DMS 273 (cell line): ENCODE data around the gene CACNA1E.

Experiments
- DNase-seq: peaks from one replicate; lab custom pipeline; 2025; ENCODE audit not compliant: unreplicated experiment; lab: John Stamatoyannopoulos, UW

The CACNA1E gene

GRCh38 chr1:181484821-181485220 lies 1.5 kb downstream of the CACNA1E start:
- DNase-seq, result no peak

DNA sequence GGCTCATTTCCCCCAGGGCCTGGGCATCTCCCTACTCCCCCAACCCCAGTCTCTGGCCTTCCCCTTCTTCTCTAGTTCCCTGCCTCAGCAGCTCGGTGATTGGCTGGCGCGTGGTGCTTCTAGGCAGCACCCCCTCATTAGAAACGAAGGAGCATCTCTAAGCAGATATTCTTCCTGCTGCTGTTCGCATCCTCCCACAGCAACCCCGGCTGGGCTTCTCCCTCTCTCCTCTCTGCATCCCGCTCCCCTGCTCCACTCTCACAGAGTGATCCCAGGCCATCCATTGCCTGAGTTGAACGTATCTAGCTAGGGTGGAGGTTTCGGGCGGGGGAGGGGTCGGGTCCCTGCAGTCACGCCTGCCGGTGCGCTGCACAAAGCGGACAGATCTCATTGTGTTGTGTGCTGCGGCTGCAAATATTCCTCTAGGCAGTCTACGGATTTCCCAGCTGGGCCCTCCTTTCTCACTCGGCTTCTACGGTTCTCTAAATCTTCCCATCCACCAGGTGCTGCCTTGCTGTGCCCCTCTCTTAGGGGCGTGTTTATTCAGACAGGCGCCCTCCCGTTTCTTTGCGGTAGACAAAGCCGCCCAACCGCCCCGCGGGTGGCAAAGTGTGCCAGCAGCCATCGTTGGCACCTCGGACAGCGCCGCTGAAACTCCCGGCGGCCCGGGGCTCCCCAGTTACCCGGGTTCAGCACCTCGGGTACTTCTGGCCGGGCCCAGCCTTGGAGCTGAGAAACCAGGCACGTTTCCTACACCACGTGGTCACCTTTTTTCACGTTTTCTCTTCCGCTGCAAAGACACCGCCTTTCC lies 2.2 kb downstream of the CACNA1E start:
- peak; percentile 62 for DNase-seq

- DNase-seq, result no peak
Observed at GRCh38 chr1:181486098-181486420, 2.7 kb downstream of the CACNA1E start.

DNA sequence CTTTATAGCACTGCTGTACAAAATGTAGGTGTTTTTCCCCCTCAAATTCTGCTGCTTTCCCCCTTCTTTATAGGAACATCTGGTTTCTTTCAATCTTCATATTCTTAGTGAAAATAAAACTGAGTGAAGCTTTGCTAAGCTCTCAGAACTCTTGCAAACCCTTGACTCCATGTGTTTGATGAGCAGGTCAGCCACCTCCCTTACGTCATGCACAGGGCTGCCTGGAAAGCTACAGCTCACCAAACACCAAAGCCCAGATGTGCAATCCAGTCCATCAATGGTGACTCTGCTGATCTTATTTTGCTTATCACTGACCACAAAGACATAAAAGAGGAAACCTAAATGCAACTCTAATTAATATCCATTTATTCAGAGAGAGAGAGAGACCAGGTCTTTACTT lies 5.5 kb downstream of the CACNA1E start:
- no peak for DNase-seq

DNA sequence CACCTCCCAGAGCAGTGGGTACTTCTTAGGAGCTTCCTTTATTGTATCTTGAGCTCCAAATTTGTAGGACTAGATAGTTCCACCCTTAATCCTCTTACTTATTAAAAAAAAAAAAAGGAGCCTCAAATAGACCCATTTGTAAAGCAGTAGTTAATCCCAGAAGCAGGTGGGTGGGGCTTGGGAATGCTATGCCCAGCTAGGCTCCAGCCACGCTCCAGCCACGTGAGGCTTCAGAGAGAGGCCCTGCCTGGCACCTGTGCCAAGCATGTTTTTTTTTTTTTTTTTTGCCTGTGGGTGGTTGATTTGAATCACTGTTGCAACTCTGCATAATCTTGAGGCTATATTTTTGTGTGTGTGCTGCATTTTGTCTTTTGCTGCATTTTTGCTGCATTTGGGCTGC lies 7.0 kb downstream of the CACNA1E start:
- no peak for DNase-seq

DNA sequence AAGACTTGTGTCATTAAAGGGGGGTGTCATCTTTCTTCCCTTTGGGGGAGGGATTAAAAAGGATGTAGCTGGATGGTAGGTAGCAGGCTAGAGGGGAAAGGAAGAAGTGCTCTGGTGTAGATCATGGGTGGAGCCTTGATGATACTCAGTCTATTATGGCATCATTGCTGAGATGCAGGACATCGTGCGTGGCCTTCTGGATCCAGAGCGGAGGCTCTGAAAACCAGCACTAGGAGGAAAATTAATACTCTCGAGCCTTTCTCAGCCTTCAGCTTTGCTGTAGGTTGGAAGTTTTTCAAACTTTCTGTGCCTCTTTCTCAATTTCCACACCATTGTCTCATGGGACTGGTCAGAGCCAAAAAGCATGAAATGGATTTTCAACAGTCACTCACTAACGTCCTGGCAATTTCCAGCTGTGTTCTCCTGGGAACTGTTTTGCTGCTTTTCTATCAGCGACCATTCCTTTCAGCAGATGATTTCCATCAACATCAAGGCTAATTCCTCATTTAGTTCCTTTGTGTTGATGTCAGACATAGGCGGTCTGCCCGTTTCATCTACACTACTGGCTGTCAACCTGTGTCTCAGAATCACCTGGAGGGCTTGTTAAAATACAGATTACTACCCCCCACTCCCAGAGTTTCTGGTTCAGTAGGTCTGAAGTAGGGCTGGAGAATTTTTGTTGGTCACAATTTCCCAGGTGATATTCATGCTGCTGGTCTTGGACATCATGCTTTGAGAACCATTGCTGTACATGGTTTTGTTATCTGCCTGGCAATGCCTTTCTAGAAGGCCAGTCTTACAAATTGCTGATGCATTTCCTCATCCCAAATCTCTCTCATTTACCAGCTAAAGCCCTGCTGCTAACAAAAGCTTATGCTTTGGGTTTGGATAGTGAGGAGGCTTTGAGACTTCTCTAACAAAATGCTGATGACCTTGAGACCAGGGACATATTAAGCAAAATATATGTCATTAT lies 7.7 kb downstream of the CACNA1E start:
- no peak for DNase-seq

GRCh38 chr1:181493166-181493565 lies 9.8 kb downstream of the CACNA1E start:
- no peak for DNase-seq

DNA sequence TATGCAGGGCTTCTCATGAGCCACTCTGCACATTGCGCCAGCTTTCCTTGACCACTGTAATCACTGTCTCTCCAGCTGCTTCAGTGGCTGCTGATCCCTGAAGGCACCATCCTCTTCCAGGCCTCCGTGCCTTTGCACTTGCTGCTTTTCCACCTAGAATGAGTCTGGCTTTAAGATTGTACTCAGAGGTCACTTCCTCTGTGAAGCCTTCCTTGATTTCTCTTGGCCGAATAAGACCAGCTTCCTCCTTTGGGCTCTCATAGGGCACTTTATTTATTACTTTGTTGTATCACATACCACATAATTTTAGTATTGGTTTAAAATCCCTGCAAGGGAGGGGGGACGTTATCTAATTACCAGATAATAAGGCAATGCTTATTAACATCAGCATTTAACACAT lies 10.6 kb downstream of the CACNA1E start:
- no peak for DNase-seq

GRCh38 chr1:181496759-181497158 lies 13.4 kb downstream of the CACNA1E start:
- DNase-seq, result no peak

- no peak for DNase-seq
Observed at GRCh38 chr1:181497870-181498269, 14.6 kb downstream of the CACNA1E start.

GRCh38 chr1:181499825-181500224 lies 16.5 kb downstream of the CACNA1E start:
- DNase-seq, result no peak

- no peak for DNase-seq
Observed at GRCh38 chr1:181500636-181501035, 17.3 kb downstream of the CACNA1E start.

- DNase-seq, result no peak
Observed at GRCh38 chr1:181501612-181502011, 18.3 kb downstream of the CACNA1E start.

GRCh38 chr1:181503171-181503810 lies 20.0 kb downstream of the CACNA1E start:
- peak; percentile 8 for DNase-seq

- DNase-seq, result peak; percentile 75
Observed at GRCh38 chr1:181504399-181504842, 21.1 kb downstream of the CACNA1E start.

DNA sequence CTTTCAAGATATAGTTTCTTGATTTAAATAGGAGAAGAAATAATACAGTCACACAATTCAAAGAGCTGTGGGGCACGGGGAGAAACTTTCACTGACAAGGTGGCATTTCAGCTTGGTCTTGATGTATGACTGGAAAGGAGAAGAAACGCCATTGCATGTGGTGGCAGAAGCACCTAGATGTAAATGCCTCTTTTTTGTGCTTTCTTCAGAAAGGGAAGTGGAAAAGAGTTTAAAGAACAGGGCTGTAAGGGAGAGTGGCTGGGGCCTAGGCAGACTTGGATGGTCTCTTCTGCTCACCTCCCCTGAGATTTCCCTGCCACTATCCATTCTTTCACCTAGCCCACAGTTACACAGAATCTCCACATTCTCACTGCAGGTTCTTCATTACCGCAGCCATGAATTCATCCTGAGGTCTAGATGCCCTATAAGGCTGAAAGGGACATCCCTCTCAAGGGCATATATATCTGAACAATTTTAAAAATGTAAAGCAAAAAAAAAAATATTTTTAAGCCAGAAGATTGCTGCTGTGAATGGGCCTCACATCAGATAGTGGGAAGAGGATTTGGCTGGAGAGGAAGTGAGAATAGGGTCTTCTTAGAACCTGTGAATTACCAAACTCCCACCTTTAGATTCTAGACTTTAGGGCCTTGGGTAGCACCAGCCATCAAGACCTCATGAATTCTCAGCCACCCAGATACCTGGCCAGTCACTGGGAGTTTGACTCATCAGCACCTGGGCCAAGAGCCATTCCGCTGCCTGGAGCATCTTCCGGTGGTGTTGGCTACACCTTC lies 23.4 kb downstream of the CACNA1E start:
- DNase-seq, result no peak

DNA sequence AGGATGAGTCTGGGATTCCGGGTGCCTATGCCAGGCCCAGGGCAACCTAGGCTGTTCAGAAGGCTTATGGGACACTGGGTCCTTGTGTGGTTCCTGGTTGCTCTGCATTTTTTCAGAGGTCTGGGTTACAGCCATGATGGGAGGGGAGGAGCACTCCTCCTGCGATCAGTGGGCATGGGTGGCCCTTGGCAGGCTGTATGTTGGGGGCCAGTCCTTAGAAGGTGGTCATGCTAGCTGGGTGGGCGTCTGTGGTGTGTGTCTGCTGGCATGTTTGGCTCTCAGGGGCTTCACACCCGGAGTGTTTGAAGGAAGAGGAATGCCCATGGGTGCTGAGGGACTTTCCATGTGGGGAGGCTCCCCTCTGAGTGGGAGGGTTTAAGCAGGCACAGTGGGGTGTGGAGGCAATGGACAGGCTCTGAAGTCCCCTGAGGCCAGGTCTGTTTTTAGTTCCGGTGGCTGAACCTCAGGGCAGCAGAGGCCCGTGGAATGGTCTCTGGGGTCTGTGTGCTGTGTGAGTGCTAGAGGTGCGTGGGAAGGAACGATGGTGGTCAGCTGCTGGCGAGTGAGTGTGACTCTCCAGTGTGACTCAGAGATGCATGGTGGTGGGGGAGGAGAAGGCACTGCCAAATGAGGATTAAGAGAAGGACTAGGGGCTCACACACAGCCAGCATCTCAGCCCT lies 25.3 kb downstream of the CACNA1E start:
- no peak for DNase-seq

DNA sequence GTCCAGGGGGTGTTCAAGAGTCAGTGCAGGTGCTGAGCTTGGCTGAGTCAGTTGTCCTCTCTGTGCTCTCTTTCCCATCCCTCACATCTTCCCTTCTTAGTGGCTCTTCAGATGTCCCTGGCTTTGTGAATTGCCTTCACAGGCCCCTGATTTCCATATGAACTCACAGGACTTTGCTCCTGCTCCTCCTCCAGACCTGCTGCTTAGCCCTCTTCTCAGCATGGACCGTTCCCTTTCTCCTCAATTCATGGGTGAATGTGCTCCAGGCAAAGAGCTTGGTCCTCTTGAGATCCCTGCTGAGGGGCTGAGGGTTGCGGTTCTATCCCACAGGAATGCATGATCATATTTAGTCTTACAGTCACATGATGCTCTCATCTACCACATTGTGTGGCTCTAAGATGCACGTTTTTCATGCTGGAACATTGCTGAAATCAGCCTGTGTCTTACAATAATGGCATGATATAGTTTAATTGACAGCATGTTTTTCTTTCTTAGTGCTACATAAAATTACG lies 30.5 kb downstream of the CACNA1E start:
- no peak for DNase-seq

GRCh38 chr1:181514298-181515290 lies 31.3 kb downstream of the CACNA1E start:
- DNase-seq, result no peak
